Stimulated activated CD4-positive, alpha-beta T cell treated with anti-CD3 and anti-CD28 coated beads, TNF-alpha, amount 100 ng/mL, for 1 hour (primary cell): ENCODE data around the gene RSAD2.
"Not testable (repeated sequence)": the region's sequence is repeated elsewhere in the genome, so short reads cannot be mapped to it uniquely, and the experiment has no call there.

ENCODE experiments used
- DNase-seq, 3 donors: peaks; one replicate each; pipeline ENCODE4 v3.0.0-alpha.2; 2020; ENCODE audit warnings: low read depth in 3 of 3, low spot score in 1 of 3

The RSAD2 gene

DNA sequence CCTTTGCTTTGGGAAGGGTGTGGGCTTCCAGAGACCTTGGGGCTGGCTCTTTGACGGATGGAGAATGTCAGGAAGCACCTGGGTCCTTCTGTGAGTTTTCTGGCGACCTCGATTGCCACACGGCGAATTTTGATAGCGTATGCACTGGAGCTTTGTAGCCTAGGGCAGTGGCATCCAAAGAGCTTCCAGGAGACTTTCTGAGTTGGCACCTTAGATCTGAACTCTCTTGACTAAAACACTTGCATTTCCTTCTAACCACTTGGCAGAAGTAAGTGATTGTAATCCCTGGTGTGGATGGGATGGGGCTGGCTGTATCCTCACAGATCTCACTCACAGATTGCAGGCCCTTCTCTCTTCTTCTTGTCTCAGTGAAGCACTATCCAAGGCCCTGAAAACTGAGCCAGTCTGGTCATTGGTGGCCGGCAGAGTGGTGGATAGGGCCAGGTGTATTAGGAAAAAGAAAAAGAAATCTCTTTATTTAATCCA lies 47.4 kb downstream of the RSAD2 start:
- no peak for DNase-seq

DNA sequence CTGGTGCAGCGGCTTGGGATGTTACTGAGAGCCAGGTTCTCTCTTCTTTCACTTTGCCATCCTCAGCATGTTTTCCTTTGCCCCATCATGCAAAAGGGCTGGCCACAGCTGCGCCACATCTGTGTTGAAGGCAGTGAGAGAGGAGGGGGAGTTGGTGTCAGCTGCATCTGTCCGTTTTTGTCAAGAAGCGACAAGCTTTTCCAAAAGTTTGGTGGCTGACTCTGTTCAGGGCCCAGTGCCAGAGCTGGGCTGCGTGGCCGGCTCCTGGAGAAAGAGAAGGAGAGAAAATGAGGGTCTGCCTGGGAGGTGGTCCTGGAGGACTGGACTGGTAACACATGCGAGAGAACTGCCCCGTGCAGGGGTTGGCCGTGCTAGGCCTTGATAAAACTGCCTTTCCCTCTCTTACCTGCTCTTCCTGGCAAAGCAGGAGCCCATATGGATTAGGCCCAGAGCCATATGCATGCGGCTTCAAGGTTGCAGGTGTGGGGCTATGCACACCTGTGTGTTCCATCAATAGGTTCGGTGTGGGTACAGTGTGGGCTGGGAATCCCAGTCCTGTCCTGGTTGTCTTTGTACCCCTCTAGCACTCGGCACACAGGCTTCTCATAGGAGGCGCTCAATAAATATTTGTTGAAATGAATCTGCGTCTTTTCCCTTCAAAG lies 48.6 kb downstream of the RSAD2 start:
- no peak for DNase-seq

DNA sequence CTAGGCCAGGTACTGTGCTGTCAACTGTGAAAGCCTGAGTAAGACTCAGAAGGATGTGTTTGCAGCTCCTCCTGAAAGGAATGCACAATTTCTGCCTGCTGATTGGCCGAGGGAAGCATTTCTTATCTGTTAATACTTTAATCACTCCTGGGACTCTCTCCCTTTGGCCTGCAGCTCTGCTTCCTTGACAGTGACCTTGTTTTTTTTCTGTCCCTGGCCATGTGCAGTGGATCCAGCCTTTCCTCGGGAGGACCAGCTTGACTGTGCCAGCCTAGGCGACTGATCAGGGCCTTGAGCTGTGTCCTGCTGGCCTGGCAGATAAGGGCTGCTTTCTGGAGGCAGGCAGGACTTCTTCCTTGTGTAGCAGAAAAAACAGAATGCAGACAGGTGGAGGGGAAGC lies 49.6 kb downstream of the RSAD2 start:
- no peak for DNase-seq

DNA sequence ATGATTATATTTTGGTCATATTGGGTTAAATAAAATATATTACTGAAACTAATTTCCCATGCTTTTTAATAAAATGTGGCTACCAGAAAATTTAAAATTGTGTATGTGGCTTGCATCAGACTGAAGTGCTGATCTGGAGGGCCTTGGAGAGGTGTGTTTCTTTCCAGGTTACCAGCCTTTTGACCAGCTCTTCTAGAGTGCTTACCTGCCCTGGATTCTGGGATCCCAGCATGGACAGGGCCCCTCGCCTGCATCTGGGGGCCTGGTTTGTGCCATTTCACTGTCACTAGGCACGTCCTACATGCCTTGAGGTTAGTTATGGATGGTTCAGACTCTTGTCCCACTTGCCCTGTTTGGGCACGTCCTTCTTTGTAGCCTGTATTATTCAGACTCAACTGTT lies 50.2 kb downstream of the RSAD2 start:
- DNase-seq, result no peak

DNA sequence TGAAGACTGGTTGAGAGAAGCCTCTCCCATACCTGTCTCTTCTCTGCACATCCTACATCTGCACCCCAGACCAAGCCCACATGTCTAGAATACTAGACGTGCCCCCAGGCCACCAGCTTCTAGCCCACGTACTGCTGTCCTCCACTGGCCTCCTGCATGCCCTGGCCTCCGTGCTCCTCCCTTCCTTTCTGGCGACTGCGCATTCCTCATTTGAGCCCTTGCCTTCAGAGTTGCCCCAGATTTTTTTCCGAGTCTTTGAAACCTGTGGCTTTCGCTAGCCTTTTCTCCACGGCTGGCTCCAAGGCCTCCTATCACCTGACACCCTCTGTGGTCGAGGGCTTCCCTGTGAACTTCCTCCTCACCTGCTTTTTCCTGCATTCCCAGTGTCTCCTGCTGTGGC lies 50.9 kb downstream of the RSAD2 start:
- no peak for DNase-seq

DNA sequence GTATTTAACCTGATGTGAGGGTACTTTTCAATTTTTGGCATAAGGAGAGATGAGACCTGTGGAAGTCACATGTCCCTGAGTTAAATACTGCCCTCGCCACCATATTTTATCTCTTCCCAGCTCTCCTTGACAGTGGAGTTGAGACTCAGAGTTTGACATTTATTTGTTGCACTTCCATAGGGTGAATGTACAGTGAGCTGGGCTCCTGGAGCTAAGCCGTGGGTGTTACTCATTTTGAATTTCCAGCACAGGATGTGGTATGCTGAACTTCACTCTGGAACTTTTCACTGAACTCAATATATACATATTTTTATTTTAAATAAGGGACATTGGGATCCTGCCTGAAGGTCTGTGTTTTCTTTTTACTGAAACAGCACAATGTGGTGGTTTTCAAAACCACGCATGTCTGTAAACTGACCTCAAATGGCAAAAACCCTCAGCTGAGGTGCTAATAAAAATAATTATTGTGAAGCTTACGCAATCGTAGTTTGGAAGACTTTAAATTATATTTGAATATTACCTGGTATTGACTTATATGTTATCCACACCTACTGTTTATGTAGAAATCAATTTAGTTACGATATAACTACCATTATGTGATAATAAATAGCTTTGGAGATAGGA lies 51.7 kb downstream of the RSAD2 start:
- DNase-seq, result no peak

DNA sequence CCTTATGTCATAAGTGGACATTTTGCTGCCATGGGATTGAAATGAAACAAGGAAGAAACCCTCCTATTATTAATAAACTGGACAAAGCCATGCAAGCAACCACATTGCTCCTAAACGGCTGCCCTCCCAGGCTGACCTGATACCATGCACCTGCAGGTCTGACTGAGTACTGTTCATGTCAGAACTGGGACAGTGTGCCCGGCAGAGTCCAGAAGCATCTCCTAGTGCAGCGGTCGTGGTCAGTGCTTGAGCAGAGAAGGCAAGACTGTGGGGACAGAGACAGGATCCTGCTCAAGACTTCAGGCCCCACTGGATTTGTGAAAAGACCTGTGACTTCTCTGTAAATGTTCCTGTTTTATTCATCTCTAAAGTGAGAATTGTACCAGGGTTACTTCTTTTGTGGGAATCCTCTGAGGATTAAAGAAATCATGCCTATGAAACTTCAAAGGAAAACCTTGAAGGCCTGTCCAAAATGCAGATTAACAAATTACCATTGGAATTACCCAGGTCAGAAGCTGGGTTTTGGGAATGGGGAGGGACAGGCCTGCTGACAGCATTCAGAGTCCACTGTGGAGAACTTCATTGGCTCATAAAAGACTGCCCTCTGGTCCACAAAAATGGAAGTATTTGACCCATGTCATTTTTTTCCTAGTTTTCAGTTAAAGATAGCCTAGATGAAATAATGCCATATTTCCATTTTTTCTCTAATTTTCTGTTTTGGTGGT lies 53.5 kb downstream of the RSAD2 start:
- DNase-seq, result no peak

DNA sequence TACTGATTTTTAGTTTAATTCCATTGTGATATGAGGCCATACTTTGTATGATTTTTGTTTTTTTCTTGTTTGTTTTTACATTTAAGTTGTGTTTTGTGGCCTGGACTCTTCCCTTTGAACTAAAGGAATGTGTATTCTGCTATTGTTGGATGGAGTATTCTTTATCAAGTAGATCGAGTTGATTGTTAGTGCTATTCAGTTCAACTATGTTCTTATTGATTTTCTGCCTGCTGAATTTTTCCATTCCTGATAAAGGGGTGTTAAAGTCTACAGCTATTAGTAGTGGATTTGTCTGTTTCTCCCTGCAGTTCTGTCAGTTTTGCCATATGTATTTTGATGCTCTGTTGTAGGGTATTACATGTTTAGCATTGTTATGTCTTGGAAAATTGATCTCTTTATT lies 54.2 kb downstream of the RSAD2 start:
- DNase-seq, result no peak

DNA sequence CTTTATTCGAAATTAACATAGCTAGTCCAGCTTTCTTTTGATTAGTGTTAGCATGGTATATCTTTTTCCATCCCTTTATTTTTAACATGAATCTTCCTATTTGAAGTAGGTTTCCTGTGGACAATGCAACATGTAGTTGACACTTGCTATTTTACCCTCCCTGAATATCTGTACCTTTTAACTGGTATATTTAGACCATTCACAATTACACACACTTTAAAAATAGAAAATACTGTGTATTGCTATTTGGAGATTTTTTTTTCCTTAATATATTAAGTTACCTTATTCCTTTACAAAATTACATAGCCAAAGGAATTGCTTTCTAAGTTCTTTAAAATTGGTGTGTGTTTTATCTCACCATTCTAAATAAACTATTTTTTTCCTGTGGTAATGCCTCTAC lies 54.6 kb downstream of the RSAD2 start:
- no peak for DNase-seq

DNA sequence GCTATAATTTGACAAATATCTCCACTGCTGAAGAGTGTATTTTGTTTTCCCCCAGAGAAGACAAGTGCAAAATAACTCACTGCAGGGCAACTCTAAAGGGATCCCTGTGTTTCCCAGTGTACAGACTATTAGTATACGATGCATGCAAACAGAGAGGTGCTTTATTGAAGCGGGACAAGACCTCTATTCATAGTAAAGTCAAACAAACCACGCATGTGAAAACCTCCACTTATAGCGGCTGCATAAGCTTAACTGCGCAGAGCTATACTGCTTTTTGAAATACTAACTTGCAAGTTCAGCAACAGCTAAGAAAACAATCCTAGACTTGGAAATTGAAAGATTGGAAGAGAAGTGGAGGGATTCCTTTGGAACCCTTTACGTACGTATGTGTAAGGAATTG lies 55.3 kb downstream of the RSAD2 start:
- DNase-seq, result no peak

DNA sequence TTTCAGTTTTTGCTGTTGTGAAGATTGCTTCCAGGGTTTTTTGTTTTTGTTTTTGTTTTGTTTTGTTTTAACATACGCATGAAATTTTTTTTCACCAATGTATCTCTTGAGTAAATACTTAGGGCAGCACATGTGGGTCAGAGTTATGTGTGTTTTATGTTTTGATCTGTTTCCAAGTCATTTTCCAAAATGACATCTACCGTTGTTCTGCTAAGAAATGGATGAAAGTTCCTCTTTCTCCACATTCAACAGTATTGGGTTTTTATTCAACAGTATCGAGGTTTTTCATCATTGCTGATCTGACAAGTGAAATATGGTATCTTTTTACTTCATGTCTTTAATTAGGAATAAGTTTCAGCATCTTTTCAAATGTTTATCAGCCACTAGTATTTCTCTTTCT lies 56.3 kb downstream of the RSAD2 start:
- no peak for DNase-seq

DNA sequence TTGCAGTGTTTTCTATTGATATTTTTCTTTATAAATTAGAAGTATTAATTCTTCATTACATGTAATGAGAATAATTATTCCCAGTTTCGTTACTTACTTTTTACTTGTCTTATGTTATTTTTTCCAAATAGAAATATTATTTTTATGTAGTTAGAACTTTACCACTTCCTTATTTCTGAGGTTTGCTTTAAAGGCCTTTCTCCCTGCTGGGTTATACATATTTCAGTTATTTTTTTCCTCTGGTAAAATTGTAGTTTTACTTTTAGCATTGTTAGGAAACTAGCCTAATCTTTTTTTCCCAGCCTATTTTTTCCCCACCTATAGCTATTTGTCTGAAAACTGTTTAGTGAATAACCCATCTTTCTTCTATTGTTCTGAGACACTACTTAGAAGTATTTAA lies 56.8 kb downstream of the RSAD2 start:
- DNase-seq, result no peak

DNA sequence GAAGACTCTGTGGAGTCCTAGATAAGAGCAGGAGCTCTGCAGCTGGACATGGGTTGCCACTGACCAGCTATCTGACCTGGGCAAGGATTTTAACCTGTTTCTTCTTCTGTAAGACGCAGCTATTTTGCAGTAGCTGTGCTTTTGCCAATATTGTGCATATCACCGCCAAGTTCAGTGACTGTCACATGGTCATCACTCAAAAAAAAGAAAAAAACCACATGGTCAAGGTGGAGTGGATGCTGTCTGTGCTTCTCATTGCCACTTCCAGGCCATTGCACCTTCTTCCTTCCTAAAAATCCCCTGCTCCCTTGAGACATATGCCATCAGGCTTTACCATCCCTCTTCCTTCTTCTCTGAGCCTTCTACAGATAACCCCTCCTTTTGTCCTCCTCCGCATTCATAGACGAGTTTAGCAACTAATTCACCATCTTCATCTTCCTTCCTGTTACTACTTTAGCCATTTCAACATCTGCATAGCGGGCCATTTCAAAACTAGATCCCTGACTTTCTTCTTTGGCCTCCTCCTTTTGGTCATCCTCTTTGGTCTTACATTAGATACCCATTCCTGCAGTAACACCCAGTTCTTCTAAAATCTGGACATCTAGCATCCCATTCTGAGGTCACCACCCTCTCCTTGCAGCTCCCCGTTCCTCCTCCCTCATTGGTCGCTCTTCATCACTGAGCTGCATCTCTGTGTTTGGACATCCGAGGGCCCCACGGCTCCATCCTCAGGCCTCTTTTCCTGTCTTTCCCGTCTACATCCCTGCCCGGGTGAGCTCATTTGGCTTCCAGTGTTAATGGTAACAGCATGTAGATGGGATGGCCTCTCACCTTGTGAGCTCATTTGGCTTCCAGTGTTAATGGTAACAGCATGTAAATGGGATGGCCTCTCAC lies 57.4 kb downstream of the RSAD2 start:
- no peak for DNase-seq

DNA sequence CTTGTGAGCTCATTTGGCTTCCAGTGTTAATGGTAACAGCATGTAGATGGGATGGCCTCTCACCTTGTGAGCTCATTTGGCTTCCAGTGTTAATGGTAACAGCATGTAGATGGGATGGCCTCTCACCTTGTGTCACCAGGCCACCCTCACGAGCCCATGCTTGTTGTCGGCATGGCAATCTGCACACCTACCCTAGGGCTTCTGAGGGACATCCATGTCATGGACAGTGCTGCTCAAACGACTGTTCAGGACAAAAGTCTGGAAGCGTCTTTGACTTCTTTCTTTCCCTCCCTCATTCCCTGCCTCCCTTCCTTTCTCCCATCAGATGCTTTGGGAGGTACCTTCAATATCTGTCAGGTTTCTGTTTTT lies 58.1 kb downstream of the RSAD2 start:
- DNase-seq, result not testable (repeated sequence)

DNA sequence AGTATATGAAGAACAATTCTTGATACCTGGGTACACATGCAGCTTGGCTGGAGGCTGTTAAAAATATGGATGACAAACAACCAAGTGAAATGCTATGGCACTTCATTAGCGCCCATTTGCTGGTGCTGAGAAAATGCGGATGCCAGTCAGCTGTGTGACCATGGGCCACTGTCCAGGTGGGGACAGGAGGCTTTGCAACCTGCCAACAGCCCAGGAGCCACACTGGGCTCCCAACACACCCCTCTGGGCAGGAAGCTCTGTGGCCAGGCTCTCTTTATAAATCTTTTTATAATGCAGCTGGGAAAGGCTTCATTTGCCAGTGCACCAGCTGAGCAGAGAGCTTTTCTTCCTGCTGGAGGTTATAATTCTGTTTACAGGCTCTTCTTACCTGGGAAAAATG lies 59.6 kb downstream of the RSAD2 start:
- no peak for DNase-seq

DNA sequence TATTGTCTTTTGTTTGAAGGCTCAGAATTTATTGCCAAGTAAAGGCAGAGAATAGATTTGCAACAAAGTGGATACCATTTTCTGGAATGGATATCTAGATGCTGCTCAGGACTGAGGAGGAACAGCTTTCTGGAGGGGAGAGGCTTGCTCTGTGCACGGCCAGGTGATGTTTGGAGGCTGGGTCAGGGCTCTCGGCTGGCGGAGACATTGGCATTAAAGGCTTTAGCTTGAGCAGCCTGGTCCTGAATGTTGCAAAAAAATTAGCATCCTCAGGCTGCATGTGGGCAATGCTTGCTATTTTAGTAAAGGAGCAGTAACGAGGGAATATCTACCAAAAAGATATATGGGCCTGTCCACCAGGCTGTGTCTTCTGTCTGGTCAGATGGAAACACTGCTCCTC lies 60.0 kb downstream of the RSAD2 start:
- no peak for DNase-seq

DNA sequence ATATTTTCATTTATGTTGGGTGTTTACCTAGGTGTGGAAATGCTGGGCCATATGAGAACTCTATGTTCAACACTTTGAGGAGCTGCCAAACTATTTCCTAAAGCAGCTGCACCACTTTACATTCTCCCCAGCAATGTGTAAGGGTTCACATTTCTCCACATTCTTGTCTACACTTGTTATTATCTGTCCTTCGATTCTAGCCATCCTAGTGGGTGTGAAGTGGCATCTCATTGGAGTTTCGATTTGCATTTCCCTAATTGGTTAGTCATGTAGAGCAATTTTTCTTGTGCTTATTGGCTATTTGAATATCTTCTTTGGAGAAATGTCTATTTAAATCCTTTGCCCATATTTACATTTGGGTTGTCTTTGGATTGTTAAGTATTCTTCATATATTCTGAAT lies 61.5 kb downstream of the RSAD2 start:
- no peak for DNase-seq

DNA sequence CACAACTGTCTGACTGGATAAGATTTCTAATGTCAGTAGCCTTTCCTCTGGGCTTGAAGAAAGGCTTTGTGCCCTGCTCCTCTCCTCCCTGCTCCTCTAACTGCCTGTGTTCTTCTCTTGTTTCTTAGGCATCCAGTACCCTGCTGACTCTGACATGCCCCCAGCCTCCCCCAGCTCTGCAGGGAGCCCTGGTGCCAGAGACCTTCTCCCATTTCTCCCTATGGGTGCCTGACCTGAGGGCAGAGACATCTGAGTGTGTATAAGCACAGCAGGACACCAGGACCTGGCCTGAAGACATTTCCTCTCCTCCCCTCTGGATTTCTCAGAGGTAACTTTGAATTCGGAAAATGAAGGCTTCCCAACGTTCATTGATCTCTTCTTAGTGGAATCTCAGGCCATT lies 63.2 kb downstream of the RSAD2 start:
- DNase-seq, result no peak

DNA sequence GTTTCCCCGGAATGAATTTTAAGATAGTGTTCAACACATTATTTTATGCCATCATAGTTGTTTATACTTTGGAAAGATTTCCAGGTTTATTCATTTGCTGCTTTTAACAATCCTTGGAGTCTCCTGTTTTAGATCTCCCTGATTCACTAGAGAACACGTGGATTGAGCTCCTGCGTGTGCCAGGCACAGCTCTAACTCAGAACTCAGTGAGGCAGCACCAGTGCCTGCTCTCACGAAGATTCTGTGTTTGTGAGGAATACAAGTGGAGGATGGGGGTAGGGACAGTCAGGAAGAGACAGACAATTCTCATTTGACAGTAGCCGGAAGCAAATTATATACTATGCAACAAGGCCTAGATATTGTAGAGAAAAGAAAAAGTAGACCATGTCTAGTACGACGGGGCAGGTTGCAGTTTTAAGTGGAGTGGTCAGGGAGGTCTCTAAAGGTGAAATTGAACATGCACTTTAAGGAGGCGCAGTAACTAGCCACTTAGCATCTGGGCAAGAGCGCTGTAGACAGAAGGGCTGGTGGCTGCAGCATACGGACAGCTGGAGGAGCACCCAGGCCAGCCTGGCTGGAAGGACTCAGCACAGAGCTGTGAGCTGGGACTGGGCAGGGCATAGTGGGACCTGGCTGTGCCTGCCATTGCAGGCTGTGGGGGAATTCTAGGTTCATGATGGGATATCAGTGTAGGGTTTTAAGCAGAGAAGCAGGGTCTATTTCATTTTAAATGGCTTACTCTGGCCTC lies 63.9 kb downstream of the RSAD2 start:
- no peak for DNase-seq

DNA sequence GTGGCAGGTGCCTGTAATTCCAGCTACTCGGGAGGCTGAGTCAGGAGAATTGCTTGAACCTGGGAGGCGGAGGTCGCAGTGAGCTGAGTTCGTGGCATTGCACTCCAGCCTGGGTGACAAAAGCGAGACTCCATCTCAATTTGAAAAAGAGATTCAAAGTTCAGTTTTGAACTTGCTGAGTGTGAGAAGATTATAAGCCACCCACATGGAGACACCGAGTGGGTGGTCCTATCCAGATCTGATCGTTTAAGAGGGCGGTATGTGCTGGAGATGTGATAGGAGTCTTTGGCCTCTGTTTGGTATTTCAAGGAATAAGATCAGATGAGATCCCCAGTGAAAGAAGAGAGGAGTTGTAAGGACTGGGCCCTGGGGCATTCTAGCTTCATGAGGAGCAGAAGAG lies 65.3 kb downstream of the RSAD2 start:
- DNase-seq, result no peak

DNA sequence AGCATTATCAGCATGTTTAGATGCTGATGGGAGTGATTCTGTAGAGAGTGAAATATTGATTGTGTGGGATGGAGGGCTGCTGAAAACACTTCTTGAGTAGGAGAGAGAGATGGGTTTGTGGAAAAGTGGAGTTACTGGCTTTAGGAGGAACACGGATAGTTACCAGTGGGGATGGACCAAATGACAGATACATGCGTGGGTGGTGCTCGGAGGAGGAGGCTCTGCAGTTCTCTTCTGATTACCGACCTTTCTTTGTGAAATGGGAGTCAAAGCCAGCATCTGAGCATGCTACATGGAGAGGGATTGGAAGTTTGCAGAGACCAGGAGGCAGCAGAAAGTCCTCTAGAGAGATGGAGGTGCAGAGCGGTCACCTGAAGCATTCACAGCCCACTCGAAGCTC lies 65.9 kb downstream of the RSAD2 start:
- DNase-seq, result no peak
